Measurements from ENCODE around the gene ANAPC16. TPM values are rescaled to one million over a fixed set of nuclear protein-coding genes. Genes with fewer than 3 reads are reported as not detected.
A peak's percentile ranks its signal among the peaks of the same experiment; 100 is the strongest.
"Not testable (repeated sequence)": the region's sequence is repeated elsewhere in the genome, so short reads cannot be mapped to it uniquely, and the experiment has no call there.

Gene ANAPC16
- total RNA-seq, 2 donors from 2014 or later = 44.0 to 46.7 TPM

GRCh38 chr10:72219235-72219814 lies 3.5 kb downstream of the ANAPC16 start:
- no peak for ATAC-seq (ENCODE audit: insufficient number of reproducible peaks, low FRiP score, low read depth)
- H3K27me3 ChIP-seq (replicated peaks; ENCODE audit: insufficient read depth) = no peaks in the 10 kb centered on the region
- peaks cover 4% of the 10 kb centered on the region for H3K36me3 ChIP-seq
- no peak for DNase-seq (ENCODE audit: low spot score)
- no peak for TF ChIP-seq CTCF (IDR thresholded peaks at IDR 0.05)
- H3K4me3 ChIP-seq = no peak overlapping the region
- H3K4me1 ChIP-seq (ENCODE audit: control insufficient read depth in 1 of 2, low read depth in 2 of 2) = peaks cover 53 to 75% of the 10 kb centered on the region in 2 donors
- H3K27ac ChIP-seq = peak overlapping the region; percentile 62 to 81
- no peaks in the 10 kb centered on the region for H3K9me3 ChIP-seq

GRCh38 chr10:72220637-72221036 lies 4.8 kb downstream of the ANAPC16 start:
- peaks cover 48 to 72% of the 10 kb centered on the region in 2 donors for H3K4me1 ChIP-seq (ENCODE audit: control insufficient read depth in 1 of 2, low read depth in 2 of 2)
- H3K36me3 ChIP-seq = peaks cover 9% of the 10 kb centered on the region
- no peaks in the 10 kb centered on the region for H3K9me3 ChIP-seq
- ATAC-seq (ENCODE audit: insufficient number of reproducible peaks, low FRiP score, low read depth) = no peak
- peak overlapping the region; percentile 62 to 81 for H3K27ac ChIP-seq
- H3K4me3 ChIP-seq = no peak overlapping the region
- no peak for TF ChIP-seq CTCF (IDR thresholded peaks at IDR 0.05)
- H3K27me3 ChIP-seq (replicated peaks; ENCODE audit: insufficient read depth) = no peaks in the 10 kb centered on the region
- DNase-seq (ENCODE audit: low spot score) = no peak

- Histone ChIP-seq H3K4me3 (no peak overlapping the region), H3K27me3 (replicated peaks; ENCODE audit: insufficient read depth) (no peaks in the 10 kb centered on the region), H3K36me3 (peaks cover 11% of the 10 kb centered on the region), H3K27ac (peak overlapping the region; percentile 70 to 79), H3K4me1 (ENCODE audit: control insufficient read depth in 1 of 2, low read depth in 2 of 2) (peaks cover 50 to 72% of the 10 kb centered on the region in 2 donors), H3K9me3 (no peaks in the 10 kb centered on the region)
- no peak for TF ChIP-seq CTCF (IDR thresholded peaks at IDR 0.05)
- DNase-seq (ENCODE audit: low spot score) (no peak), ATAC-seq (ENCODE audit: insufficient number of reproducible peaks, low FRiP score, low read depth) (no peak)
Measured at GRCh38 chr10:72221278-72221677, 5.5 kb downstream of the ANAPC16 start.

- Histone ChIP-seq H3K27ac (peak overlapping the region; percentile 70 to 79), H3K27me3 (replicated peaks; ENCODE audit: insufficient read depth) (no peaks in the 10 kb centered on the region), H3K9me3 (no peaks in the 10 kb centered on the region), H3K4me3 (peak overlapping the region; percentile 51), H3K36me3 (peaks cover 16% of the 10 kb centered on the region), H3K4me1 (ENCODE audit: control insufficient read depth in 1 of 2, low read depth in 2 of 2) (peaks cover 41 to 62% of the 10 kb centered on the region in 2 donors)
- DNase-seq (ENCODE audit: low spot score) (no peak), ATAC-seq (ENCODE audit: insufficient number of reproducible peaks, low FRiP score, low read depth) (peak; percentile 32)
- TF ChIP-seq CTCF (IDR thresholded peaks at IDR 0.05) = no peak
Measured at GRCh38 chr10:72223743-72224101, 7.9 kb downstream of the ANAPC16 start.

- not testable (repeated sequence) for ATAC-seq (ENCODE audit: insufficient number of reproducible peaks, low FRiP score, low read depth)
Measured at GRCh38 chr10:72224191-72224590, 8.4 kb downstream of the ANAPC16 start.

More at GRCh38 chr10:72224191-72224590, 8.4 kb downstream of the ANAPC16 start:
- H3K4me1 ChIP-seq (ENCODE audit: control insufficient read depth in 1 of 2, low read depth in 2 of 2) = peaks cover 41 to 62% of the 10 kb centered on the region in 2 donors
- not testable (repeated sequence) for H3K9me3 ChIP-seq; H3K4me3 ChIP-seq; DNase-seq (ENCODE audit: low spot score); H3K27me3 ChIP-seq (replicated peaks; ENCODE audit: insufficient read depth)
- peaks cover 16% of the 10 kb centered on the region for H3K36me3 ChIP-seq
- H3K27ac ChIP-seq = peak overlapping the region; percentile 70 to 79

Measured in thoracic aorta (tissue), 2 donors.